T-helper 1 cell treated with Interleukin-12 subunit alpha and Interleukin-12 subunit beta and Interleukin-4 antibody, amounts not matched to agents 30 μg/mL and 1 μg/mL, for 36 hours (primary cell): ENCODE measurements around the gene IPO13.

ENCODE experiments used
- H3K27ac Mint-ChIP-seq: one replicate; pipeline ENCODE4 v1.8.0; 2021; ENCODE audit warnings: mild to moderate bottlenecking, mixed read lengths
- H3K27me3 Mint-ChIP-seq: one replicate; pipeline ENCODE4 v1.8.0; 2021; ENCODE audit warnings: low read depth, mixed read lengths
- H3K36me3 Mint-ChIP-seq: one replicate; pipeline ENCODE4 v1.8.0; 2021; ENCODE audit warnings: low read depth, mixed read lengths
- H3K4me1 Mint-ChIP-seq: one replicate; pipeline ENCODE4 v1.8.0; 2021; ENCODE audit warnings: low read depth, mixed read lengths
- H3K4me3 Mint-ChIP-seq: one replicate; pipeline ENCODE4 v1.8.0; 2021; ENCODE audit warnings: mild to moderate bottlenecking, moderate library complexity, mixed read lengths
- H3K9me3 Mint-ChIP-seq: one replicate; pipeline ENCODE4 v1.8.0; 2021; ENCODE audit warnings: mixed read lengths

IPO13 gene

GRCh38 chr1:44002606-44003157, 55.9 kb downstream of the IPO13 start:
- no peaks in the 10 kb centered on the region for H3K27me3 Mint-ChIP-seq
- H3K27ac Mint-ChIP-seq: no peak overlapping the region
- no peaks in the 10 kb centered on the region for H3K9me3 Mint-ChIP-seq
- H3K4me1 Mint-ChIP-seq: peaks cover 8% of the 10 kb centered on the region
- H3K36me3 Mint-ChIP-seq: no peaks in the 10 kb centered on the region
- H3K4me3 Mint-ChIP-seq: no peak overlapping the region

GRCh38 chr1:44008259-44008658, 61.5 kb downstream of the IPO13 start:
- no peaks in the 10 kb centered on the region for H3K27me3 Mint-ChIP-seq
- H3K36me3 Mint-ChIP-seq: no peaks in the 10 kb centered on the region
- no peak overlapping the region for H3K4me3 Mint-ChIP-seq
- H3K27ac Mint-ChIP-seq: no peak overlapping the region
- H3K9me3 Mint-ChIP-seq: no peaks in the 10 kb centered on the region
- peaks cover 6% of the 10 kb centered on the region for H3K4me1 Mint-ChIP-seq

GRCh38 chr1:44010935-44011471, 64.3 kb downstream of the IPO13 start:
- H3K4me3 Mint-ChIP-seq: no peak overlapping the region

GRCh38 chr1:44012404-44012803, 65.7 kb downstream of the IPO13 start:
- Mint-ChIP-seq H3K27ac (no peak overlapping the region), H3K4me3 (no peak overlapping the region), H3K4me1 (no peaks in the 10 kb centered on the region), H3K27me3 (no peaks in the 10 kb centered on the region), H3K9me3 (no peaks in the 10 kb centered on the region), H3K36me3 (no peaks in the 10 kb centered on the region)

More at GRCh38 chr1:44010935-44011471, 64.3 kb downstream of the IPO13 start:
- Mint-ChIP-seq H3K36me3 (no peaks in the 10 kb centered on the region), H3K27ac (no peak overlapping the region), H3K9me3 (no peaks in the 10 kb centered on the region), H3K4me1 (peaks cover 4% of the 10 kb centered on the region), H3K27me3 (no peaks in the 10 kb centered on the region)

- no peaks in the 10 kb centered on the region for H3K4me1 Mint-ChIP-seq
- no peaks in the 10 kb centered on the region for H3K9me3 Mint-ChIP-seq
- no peaks in the 10 kb centered on the region for H3K27me3 Mint-ChIP-seq
- H3K36me3 Mint-ChIP-seq: no peaks in the 10 kb centered on the region
- H3K27ac Mint-ChIP-seq: no peak overlapping the region
- no peak overlapping the region for H3K4me3 Mint-ChIP-seq
Observed at GRCh38 chr1:44012941-44013609, 66.3 kb downstream of the IPO13 start.

- Mint-ChIP-seq H3K4me3 (no peak overlapping the region), H3K36me3 (no peaks in the 10 kb centered on the region), H3K27ac (no peak overlapping the region), H3K4me1 (no peaks in the 10 kb centered on the region), H3K27me3 (no peaks in the 10 kb centered on the region), H3K9me3 (no peaks in the 10 kb centered on the region)
Observed at GRCh38 chr1:44013949-44014348, 67.2 kb downstream of the IPO13 start.

- Mint-ChIP-seq H3K4me3 (no peak overlapping the region), H3K27me3 (no peaks in the 10 kb centered on the region), H3K4me1 (no peaks in the 10 kb centered on the region), H3K27ac (no peak overlapping the region), H3K36me3 (no peaks in the 10 kb centered on the region), H3K9me3 (no peaks in the 10 kb centered on the region)
Observed at GRCh38 chr1:44014365-44015104, 67.8 kb downstream of the IPO13 start.

GRCh38 chr1:44015206-44015605, 68.5 kb downstream of the IPO13 start:
- H3K36me3 Mint-ChIP-seq: no peaks in the 10 kb centered on the region
- H3K4me1 Mint-ChIP-seq: no peaks in the 10 kb centered on the region
- H3K27ac Mint-ChIP-seq: no peak overlapping the region
- no peak overlapping the region for H3K4me3 Mint-ChIP-seq
- no peaks in the 10 kb centered on the region for H3K9me3 Mint-ChIP-seq
- no peaks in the 10 kb centered on the region for H3K27me3 Mint-ChIP-seq

GRCh38 chr1:44016041-44016889, 69.5 kb downstream of the IPO13 start:
- no peak overlapping the region for H3K4me3 Mint-ChIP-seq
- no peaks in the 10 kb centered on the region for H3K36me3 Mint-ChIP-seq
- no peak overlapping the region for H3K27ac Mint-ChIP-seq
- H3K9me3 Mint-ChIP-seq: no peaks in the 10 kb centered on the region
- no peaks in the 10 kb centered on the region for H3K4me1 Mint-ChIP-seq
- H3K27me3 Mint-ChIP-seq: no peaks in the 10 kb centered on the region

- H3K4me1 Mint-ChIP-seq: no peaks in the 10 kb centered on the region
- no peak overlapping the region for H3K4me3 Mint-ChIP-seq
- no peaks in the 10 kb centered on the region for H3K27me3 Mint-ChIP-seq
- no peak overlapping the region for H3K27ac Mint-ChIP-seq
- no peaks in the 10 kb centered on the region for H3K9me3 Mint-ChIP-seq
- no peaks in the 10 kb centered on the region for H3K36me3 Mint-ChIP-seq
Observed at GRCh38 chr1:44016890-44017400, 70.2 kb downstream of the IPO13 start.
